Measurements from ENCODE around the gene SIGLEC6.
A peak's percentile ranks its signal among the peaks of the same experiment; 100 is the strongest.

The SIGLEC6 gene

DNA sequence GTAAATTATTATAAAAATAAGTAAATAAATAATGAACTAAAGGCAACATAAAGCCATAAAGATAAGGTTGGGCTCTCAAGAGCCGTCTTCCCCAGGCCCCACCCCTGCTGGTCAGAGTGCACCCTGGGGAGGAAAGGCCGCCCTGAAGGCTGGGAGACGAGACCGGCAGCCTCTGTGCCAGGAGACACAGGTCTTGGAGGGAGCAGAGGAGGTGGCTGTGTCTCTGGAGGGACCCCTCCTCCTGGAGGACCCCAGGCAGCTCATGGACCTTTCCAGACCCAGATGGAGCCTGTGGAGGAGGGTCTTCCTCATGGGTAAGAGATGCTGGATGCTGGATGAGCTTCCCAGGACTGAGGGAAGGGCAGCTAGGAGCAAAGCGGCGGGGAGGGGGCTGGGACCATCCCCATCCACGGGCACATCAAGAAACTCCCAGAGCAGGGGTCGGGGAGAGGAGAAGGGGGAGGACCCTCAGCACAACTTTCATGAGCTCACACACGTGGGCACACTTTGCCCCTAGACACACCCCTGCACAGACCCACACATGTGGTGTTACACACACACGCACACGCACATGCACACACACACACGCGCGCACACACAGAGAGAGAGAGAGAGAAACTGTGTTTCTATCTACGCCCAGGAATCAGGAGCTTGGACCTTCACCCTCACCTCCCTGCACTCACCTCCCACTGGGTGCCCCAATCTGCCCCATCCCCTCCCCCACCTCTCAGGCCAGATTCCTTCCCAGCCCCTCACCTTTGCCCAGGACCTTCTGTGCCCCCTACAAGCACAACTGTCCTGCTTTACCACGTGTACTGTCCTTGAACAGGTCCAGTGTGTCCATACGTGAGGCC is 52.9 kb downstream of the SIGLEC6 start, which contains the start of gene CEACAM18:
TSS of gene CEACAM18 (plus strand) at position 159 of the 854 bp plus-strand sequence.
- Histone ChIP-seq H3K36me3 (no peaks in the 10 kb centered on the region), H3K27me3 (peaks cover 49% of the 10 kb centered on the region)

DNA sequence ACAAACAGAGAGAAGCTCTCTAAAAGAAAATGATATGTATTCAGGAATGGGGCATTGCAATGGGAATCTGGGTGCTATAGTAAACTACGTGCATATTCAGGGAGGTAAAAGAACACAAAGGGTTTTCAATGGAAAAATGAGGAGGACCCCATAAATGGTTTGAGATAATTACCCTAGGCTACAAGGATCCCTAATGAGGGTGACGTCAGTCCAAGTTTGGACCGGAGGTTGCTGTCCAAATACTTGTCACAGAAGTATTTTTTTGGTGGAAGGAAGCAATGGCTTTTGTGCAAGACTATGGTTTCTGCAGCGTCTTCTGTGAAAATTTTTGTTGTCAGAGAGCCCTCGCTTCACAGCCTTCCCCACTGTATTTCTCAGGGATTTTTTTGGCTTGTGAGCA is 54.1 kb downstream of the SIGLEC6 start:
- Histone ChIP-seq H3K4me3 (ENCODE audit: low read depth in 1 of 2, low read length in 1 of 2) (no peak overlapping the region), H3K27me3 (peaks cover 37% of the 10 kb centered on the region), H3K9me3 (no peaks in the 10 kb centered on the region), H3K4me1 (ENCODE audit: control insufficient read depth in 1 of 2, insufficient read depth in 1 of 2, low read depth in 1 of 2, low read length in 1 of 2) (peaks cover 4 to 7% of the 10 kb centered on the region in 2 experiments), H3K27ac (no peak overlapping the region), H3K36me3 (no peaks in the 10 kb centered on the region)
- TF ChIP-seq CTCF (IDR thresholded peaks at IDR 0.05) = no peak

More for the DNA sequence above, 52.9 kb downstream of the SIGLEC6 start, which contains the start of gene CEACAM18:
- TF ChIP-seq CTCF (IDR thresholded peaks at IDR 0.05) = no peak
- Histone ChIP-seq H3K9me3 (no peaks in the 10 kb centered on the region), H3K4me3 (ENCODE audit: low read depth in 1 of 2, low read length in 1 of 2) (no peak within 1 kb of the TSS), H3K4me1 (ENCODE audit: control insufficient read depth in 1 of 2, insufficient read depth in 1 of 2, low read depth in 1 of 2, low read length in 1 of 2) (peaks cover 4 to 7% of the 10 kb centered on the region in 2 experiments), H3K27ac (no peak within 1 kb of the TSS)

GRCh38 chr19:51476164-51476563 is 55.3 kb downstream of the SIGLEC6 start:
- H3K4me1 ChIP-seq (ENCODE audit: control insufficient read depth in 1 of 2, insufficient read depth in 1 of 2, low read depth in 1 of 2, low read length in 1 of 2) = peaks cover 4 to 7% of the 10 kb centered on the region in 2 experiments
- H3K27ac ChIP-seq = no peak overlapping the region
- no peak overlapping the region for H3K4me3 ChIP-seq (ENCODE audit: low read depth in 1 of 2, low read length in 1 of 2)
- H3K36me3 ChIP-seq = no peaks in the 10 kb centered on the region
- TF ChIP-seq CTCF (IDR thresholded peaks at IDR 0.05) = no peak
- no peaks in the 10 kb centered on the region for H3K9me3 ChIP-seq
- H3K27me3 ChIP-seq = peaks cover 25% of the 10 kb centered on the region

- H3K27me3 ChIP-seq = no peaks in the 10 kb centered on the region
- H3K36me3 ChIP-seq = no peaks in the 10 kb centered on the region
- H3K4me1 ChIP-seq (ENCODE audit: control insufficient read depth in 1 of 2, insufficient read depth in 1 of 2, low read depth in 1 of 2, low read length in 1 of 2) = peaks cover 19 to 24% of the 10 kb centered on the region in 2 experiments
- H3K4me3 ChIP-seq (ENCODE audit: low read depth in 1 of 2, low read length in 1 of 2) = no peak overlapping the region
- no peaks in the 10 kb centered on the region for H3K9me3 ChIP-seq
- no peak overlapping the region for H3K27ac ChIP-seq
- TF ChIP-seq CTCF (IDR thresholded peaks at IDR 0.05) = peak; percentile 69
Measured at GRCh38 chr19:51473009-51473707, 58.3 kb downstream of the SIGLEC6 start.

GRCh38 chr19:51472607-51473006 is 58.9 kb downstream of the SIGLEC6 start:
- TF ChIP-seq CTCF (IDR thresholded peaks at IDR 0.05) = no peak
- Histone ChIP-seq H3K27me3 (no peaks in the 10 kb centered on the region), H3K36me3 (no peaks in the 10 kb centered on the region), H3K9me3 (no peaks in the 10 kb centered on the region), H3K4me1 (ENCODE audit: control insufficient read depth in 1 of 2, insufficient read depth in 1 of 2, low read depth in 1 of 2, low read length in 1 of 2) (peaks cover 23 to 26% of the 10 kb centered on the region in 2 experiments), H3K27ac (no peak overlapping the region), H3K4me3 (ENCODE audit: low read depth in 1 of 2, low read length in 1 of 2) (no peak overlapping the region)

Measured in neutrophil (primary cell).